Effector memory CD8-positive, alpha-beta T cell (primary cell): ENCODE measurements around the gene ATP6V0D1.
"Not testable (repeated sequence)": the region's sequence is repeated elsewhere in the genome, so short reads cannot be mapped to it uniquely, and the experiment has no call there.

Experiments
- ATAC-seq: fragments of 150-1000 bp; cut with Tn5 transposase; replicated peaks from 2 replicates; pipeline ENCODE4 v1.10.0; 2021; ENCODE audit warnings: mild to moderate bottlenecking, moderate library complexity
- DNase-seq, 3 experiments: peaks; one replicate each; pipeline ENCODE4 v3.0.0; 2021
- H3K27ac Mint-ChIP-seq, 2 donors: one replicate each; pipeline ENCODE4 v1.8.0; 2022; ENCODE audit warnings: mild to moderate bottlenecking in 2 of 2, mixed read lengths in 2 of 2, moderate library complexity in 2 of 2
- H3K27me3 Mint-ChIP-seq, 2 donors: one replicate each; pipeline ENCODE4 v1.8.0; 2022; ENCODE audit warnings: mixed read lengths in 2 of 2
- H3K36me3 Mint-ChIP-seq: one replicate; pipeline ENCODE4 v1.8.0; 2022; ENCODE audit warnings: mild to moderate bottlenecking, moderate library complexity, mixed read lengths; ENCODE audit not compliant: insufficient read depth
- H3K4me1 Mint-ChIP-seq, 2 donors: one replicate each; pipeline ENCODE4 v1.8.0; 2022; ENCODE audit warnings: low read depth in 2 of 2, mixed read lengths in 2 of 2
- H3K4me3 Mint-ChIP-seq, 2 donors: one replicate each; pipeline ENCODE4 v1.8.0; 2022; ENCODE audit warnings: mild to moderate bottlenecking in 2 of 2, mixed read lengths in 2 of 2, moderate library complexity in 2 of 2
- H3K9me3 Mint-ChIP-seq, 2 donors: one replicate each; pipeline ENCODE4 v1.8.0; 2022; ENCODE audit warnings: mixed read lengths in 2 of 2

ATP6V0D1 gene

DNA sequence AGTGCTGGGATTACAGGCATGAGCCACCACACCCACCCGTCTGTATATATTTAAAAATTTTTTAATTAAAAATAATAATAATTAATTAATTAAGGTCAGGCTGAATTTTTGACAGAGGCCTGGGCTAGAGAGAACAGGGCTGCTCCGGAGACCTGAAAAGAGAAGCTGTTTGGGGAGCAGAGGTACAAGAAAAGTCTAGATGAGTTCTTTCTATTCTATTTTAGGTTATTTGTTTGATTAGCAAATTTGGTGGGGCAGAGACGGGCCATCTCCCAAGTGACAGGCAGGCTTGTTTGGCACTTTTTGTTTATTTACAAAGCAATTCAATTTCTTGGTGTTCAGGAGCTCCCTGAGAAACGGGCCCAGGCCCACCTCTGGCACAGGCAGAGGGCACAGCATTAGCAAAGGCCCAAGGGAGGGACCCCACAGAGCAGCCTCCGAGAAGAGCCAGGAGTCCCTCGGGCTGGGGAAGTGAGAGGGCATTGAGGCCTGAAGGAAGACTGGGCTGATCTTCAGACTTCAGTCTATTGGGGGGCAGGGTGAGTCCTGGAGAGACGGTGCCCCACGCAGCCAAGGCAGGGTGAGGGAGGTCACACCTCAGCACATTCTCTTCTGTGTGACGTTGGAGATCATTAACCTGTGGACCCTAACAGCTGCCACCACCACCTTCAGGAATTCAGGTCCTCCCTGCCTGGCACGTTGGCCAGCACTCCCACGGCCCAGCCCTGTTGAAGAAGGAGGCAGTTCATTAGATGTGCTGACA is 36.9 kb upstream of the ATP6V0D1 start:
- no peaks in the 10 kb centered on the region for H3K27me3 Mint-ChIP-seq
- H3K36me3 Mint-ChIP-seq: peaks cover 6% of the 10 kb centered on the region
- H3K4me1 Mint-ChIP-seq: peaks cover 13 to 19% of the 10 kb centered on the region in 2 donors
- DNase-seq (no peak), ATAC-seq (no peak)
- peak overlapping the region in 1 of 2 donors; percentile 17 for H3K4me3 Mint-ChIP-seq
- peak overlapping the region in 1 of 2 donors; percentile 29 for H3K27ac Mint-ChIP-seq
- no peaks in the 10 kb centered on the region for H3K9me3 Mint-ChIP-seq

DNA sequence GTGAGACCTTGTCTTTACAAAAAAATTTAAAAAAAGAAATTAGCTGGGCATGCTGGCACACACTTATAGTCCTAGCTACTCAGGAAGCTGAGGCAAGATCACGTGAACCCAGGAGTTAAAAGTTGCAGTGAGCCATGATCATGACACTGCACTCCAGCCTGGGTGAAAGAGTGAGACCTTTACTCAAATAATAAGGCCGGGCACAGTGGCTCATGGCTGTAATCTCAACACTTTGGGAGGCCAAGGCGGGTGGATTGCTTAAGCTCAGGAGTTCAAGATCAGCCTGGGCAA is 36.1 kb upstream of the ATP6V0D1 start:
- no peaks in the 10 kb centered on the region for H3K27me3 Mint-ChIP-seq
- peaks cover 15 to 19% of the 10 kb centered on the region in 2 donors for H3K4me1 Mint-ChIP-seq
- no peak overlapping the region for H3K27ac Mint-ChIP-seq
- ATAC-seq (no peak), DNase-seq (no peak)
- H3K4me3 Mint-ChIP-seq: no peak overlapping the region
- peaks cover 6% of the 10 kb centered on the region for H3K36me3 Mint-ChIP-seq
- H3K9me3 Mint-ChIP-seq: no peaks in the 10 kb centered on the region

DNA sequence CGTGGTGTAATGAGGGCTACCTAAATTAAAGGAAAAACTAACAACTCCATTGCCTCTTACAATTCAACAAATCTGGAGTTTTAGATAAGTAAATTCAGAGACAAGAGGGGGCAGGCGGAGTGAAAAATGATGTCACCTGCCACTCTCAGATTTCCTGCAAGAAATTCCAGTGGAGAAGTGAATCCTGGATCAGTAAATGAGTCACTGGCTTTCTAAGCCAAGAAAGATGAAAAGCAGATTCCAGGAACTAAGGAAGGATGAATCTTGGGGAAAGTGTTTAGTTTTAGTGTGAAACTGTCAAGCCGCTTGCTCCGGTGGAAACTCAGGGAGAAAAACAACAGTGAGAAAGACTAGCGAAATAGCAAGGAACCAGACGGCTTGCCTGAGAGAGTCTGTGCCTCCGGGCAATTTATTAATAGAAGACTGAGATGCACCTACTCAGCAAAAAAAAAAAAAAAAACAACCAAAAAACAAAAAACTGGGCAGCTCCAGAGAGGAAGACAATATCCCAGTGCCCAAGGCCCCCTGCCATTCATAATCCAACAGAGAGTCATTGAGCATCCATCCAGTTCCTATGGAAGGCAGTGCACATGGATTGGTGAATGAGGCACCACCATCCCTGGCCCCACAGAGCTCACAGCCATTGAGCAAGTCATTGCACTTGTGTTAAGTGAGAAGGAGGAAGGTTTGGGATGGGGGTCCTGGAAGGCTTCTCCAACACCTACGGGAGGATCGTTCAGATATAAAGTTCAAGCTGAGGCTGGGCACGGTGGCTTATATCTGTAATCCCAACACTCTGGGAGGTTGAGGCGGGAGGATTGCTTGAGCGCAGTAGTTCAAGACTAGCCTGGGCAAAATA is 35.6 kb upstream of the ATP6V0D1 start:
- Mint-ChIP-seq H3K4me3 (no peak overlapping the region), H3K9me3 (no peaks in the 10 kb centered on the region), H3K4me1 (peaks cover 15 to 19% of the 10 kb centered on the region in 2 donors), H3K27ac (no peak overlapping the region), H3K36me3 (peaks cover 6% of the 10 kb centered on the region), H3K27me3 (no peaks in the 10 kb centered on the region)
- DNase-seq: no peak
- ATAC-seq: no peak

DNA sequence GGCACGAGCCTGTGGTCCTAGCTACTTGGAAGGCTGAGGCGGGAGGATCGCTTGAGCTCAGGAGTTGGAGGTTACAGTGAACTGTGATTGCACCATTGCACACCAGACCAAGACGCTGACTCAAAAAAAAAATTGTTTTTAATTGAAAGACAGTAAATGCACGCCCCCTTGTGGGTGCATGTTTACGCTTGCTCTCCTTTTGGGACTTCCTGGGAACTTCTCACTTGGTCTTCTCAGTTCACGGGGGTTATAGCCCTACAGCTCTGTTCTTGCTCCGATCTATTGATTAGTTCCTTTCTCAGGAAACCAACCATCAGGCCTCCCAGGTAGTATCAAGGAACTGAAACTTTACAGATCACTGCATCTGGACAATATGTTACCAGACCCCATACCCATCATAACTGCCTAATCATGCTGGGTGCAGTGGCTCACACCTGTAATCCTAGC is 33.4 kb upstream of the ATP6V0D1 start:
- Mint-ChIP-seq H3K27me3 (no peaks in the 10 kb centered on the region), H3K4me3 (no peak overlapping the region), H3K27ac (peak overlapping the region; percentile 74 to 79), H3K4me1 (peaks cover 6 to 9% of the 10 kb centered on the region in 2 donors), H3K36me3 (no peaks in the 10 kb centered on the region), H3K9me3 (no peaks in the 10 kb centered on the region)
- DNase-seq (peak; percentile 76 to 80 (median 77)), ATAC-seq (peak; percentile 88)

DNA sequence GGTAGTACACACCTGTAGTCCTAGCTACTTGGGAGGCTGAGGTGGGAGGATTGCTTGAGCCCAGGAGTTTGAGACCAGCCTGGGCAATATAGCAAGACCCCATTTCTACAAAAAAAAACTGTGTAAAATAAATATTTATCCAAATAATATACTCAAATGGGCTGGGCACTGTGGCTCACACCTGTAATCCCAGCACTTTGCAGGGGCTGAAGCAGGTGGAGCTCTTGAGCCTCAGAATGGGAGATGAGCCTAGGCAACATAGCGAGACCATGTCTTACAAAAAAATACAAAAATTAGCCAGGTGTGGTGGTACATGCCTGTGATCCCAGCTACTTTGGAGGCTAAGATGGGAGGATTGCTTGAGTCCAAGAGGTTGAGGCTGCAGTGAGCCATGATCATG is 32.9 kb upstream of the ATP6V0D1 start:
- not testable (repeated sequence) for H3K36me3 Mint-ChIP-seq, H3K4me3 Mint-ChIP-seq, H3K27me3 Mint-ChIP-seq, H3K27ac Mint-ChIP-seq, ATAC-seq, H3K9me3 Mint-ChIP-seq, DNase-seq
- H3K4me1 Mint-ChIP-seq: peaks cover 8 to 12% of the 10 kb centered on the region in 2 donors

DNA sequence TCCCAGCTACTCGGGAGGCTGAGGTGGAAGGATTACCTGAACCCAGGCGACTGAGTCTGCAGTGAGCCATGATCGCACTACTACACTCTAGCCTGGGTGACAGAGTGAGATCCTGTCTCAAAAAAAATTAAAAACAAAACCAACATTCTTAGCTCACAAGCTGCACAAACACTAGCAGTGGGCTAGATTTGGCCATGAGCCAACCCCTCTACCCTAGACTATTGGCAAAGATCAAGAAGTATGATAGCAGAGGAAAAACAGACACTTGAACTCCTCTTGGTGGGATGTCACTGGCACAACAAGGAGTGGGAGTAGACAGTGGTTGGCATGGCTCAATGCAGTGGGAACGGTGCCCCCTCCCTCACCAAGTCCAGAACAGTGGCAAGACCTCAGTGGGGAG is 28.1 kb upstream of the ATP6V0D1 start:
- no peaks in the 10 kb centered on the region for H3K36me3 Mint-ChIP-seq
- H3K27me3 Mint-ChIP-seq: no peaks in the 10 kb centered on the region
- peaks cover 29 to 32% of the 10 kb centered on the region in 2 donors for H3K4me1 Mint-ChIP-seq
- no peak overlapping the region for H3K4me3 Mint-ChIP-seq
- H3K9me3 Mint-ChIP-seq: no peaks in the 10 kb centered on the region
- DNase-seq (no peak), ATAC-seq (no peak)
- H3K27ac Mint-ChIP-seq: peak overlapping the region in 1 of 2 donors; percentile 46

DNA sequence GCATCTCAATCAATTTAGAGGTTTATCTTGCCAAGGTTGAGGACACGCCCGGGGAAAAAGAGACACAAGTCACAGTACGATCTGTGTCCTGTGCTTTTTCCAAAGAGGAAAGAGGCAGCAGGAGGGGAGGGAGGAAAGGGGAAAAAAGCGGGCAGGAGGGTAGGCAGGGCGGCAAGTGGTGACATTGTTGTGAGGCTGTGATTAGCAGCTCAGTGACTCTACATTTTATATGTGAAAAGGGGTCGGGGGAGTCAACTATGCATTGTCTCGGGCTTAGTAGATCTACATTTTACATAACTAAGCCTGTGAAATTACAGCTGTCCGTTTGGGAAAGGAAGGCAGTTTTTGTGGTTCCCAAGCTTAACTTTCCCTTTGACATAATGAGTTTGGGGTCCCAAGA is 25.5 kb upstream of the ATP6V0D1 start:
- no peak for ATAC-seq
- H3K27me3 Mint-ChIP-seq: no peaks in the 10 kb centered on the region
- DNase-seq: no peak
- H3K36me3 Mint-ChIP-seq: no peaks in the 10 kb centered on the region
- H3K27ac Mint-ChIP-seq: peak overlapping the region; percentile 90 to 91
- peaks cover 35 to 40% of the 10 kb centered on the region in 2 donors for H3K4me1 Mint-ChIP-seq
- H3K9me3 Mint-ChIP-seq: no peaks in the 10 kb centered on the region
- H3K4me3 Mint-ChIP-seq: peak overlapping the region in 1 of 2 donors; percentile 41

DNA sequence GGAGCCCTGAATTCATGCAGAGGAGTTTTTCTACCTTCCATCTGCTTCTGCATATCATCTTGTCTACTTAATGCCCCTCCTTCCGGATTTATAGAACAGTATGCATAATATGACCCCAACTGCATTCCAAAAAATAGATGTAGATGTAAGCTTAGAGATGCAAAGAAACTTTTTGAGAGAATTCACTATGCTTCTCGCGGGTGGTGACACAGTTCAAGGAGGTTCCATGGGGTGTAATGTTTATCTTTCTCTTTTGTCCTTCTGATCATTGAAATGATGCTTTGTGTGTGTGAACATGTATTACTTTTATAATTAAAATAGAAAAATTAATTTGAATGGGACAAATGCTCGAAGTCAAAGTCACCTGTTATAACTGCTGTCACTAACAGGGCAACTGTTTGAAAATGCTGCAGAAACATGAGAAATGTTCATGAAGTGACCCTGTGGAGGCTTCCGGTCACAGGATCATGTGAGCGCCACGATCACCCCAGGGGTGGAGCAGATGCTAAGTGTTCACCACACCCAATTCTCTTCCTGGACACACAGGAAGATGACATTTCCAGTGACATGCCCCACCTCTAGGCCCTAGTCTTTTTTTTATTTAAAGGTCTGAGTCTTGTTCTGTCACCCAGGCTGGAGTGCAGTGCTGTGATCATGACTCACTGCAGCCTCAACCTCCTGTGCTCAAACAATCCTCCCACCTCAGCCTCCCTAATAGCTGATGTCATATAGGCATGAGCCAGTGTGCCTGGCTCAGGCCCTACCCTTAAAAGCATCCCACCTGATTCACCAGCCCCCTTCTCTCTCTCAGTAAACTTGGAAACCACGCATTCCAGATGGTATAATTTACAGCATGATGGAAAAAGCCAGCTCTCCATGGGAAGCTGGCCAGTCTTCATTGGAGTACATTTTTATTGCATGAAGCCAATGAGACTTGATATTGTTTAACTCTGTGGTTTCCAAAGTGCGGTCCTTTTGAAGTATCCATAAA is 23.4 kb upstream of the ATP6V0D1 start:
- Mint-ChIP-seq H3K4me3 (peak overlapping the region; percentile 51 to 54), H3K4me1 (peaks cover 37 to 42% of the 10 kb centered on the region in 2 donors), H3K9me3 (no peaks in the 10 kb centered on the region), H3K27ac (peak overlapping the region; percentile 87 to 90), H3K27me3 (no peaks in the 10 kb centered on the region), H3K36me3 (no peaks in the 10 kb centered on the region)
- DNase-seq (peak in 1 of 3 experiments; percentile 29), ATAC-seq (peak; percentile 91)

DNA sequence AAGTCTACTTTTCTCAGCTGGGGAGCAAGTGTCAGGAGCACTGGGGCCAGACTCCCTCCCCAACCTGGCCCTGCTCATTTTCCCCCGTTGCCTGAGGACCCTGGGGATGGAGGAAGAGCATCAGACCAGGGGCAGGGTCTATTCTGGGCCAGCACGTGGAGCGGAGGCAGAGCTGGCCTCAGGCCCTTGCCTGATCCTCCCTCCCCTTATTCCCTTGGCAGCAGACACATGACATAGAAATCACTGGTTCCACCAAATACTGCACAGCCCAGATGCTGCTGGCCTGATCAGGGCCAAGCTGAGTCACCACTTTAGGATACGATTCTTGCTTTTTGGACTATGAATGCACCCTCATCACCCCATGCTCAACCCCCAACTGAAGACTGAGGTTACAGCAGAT is 18.1 kb upstream of the ATP6V0D1 start:
- Mint-ChIP-seq H3K27ac (peak overlapping the region in 1 of 2 donors; percentile 65), H3K4me3 (no peak overlapping the region), H3K4me1 (peaks cover 12 to 13% of the 10 kb centered on the region in 2 donors), H3K27me3 (no peaks in the 10 kb centered on the region), H3K9me3 (no peaks in the 10 kb centered on the region), H3K36me3 (no peaks in the 10 kb centered on the region)
- ATAC-seq: no peak
- DNase-seq: no peak

DNA sequence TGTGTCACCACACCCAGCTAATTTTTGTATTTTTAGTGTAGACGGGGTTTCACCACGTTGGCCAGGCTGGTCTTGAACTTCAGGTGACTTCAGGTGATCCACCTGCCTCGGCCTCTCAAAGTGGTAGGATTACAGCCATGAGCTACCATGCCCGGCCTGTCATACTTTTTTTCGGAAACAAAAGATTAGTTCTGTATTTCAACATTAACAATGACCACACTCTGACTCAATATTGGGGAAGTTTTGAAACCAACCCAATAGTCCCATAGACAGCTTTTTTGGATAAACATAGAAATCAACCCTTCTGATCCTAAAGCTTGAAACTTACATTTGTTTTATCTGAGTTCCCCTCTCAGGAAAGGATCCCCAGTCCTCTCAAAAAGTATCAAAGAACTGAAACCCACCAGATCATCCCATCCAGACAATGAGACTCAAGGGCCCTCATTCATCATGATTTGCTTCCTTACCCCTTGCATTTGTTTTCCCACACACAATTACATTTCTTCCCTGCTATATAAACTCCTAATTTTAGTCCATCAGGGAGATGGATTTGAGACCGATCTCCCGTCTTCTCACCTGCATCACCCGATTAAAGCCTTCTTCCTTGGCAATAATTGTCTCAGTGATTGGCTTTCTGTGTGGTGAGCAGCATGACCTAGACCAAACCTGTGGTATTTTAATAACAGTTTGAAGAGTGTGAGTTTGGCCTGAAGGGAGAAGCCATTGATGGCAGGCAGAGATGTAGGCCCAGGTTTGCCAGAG is 9.6 kb upstream of the ATP6V0D1 start:
- H3K9me3 Mint-ChIP-seq: no peaks in the 10 kb centered on the region
- ATAC-seq (no peak), DNase-seq (no peak)
- H3K27me3 Mint-ChIP-seq: no peaks in the 10 kb centered on the region
- H3K4me3 Mint-ChIP-seq: no peak overlapping the region
- peaks cover 24% of the 10 kb centered on the region for H3K36me3 Mint-ChIP-seq
- peaks cover 3% of the 10 kb centered on the region in 2 donors for H3K4me1 Mint-ChIP-seq
- H3K27ac Mint-ChIP-seq: peak overlapping the region; percentile 38 to 72

DNA sequence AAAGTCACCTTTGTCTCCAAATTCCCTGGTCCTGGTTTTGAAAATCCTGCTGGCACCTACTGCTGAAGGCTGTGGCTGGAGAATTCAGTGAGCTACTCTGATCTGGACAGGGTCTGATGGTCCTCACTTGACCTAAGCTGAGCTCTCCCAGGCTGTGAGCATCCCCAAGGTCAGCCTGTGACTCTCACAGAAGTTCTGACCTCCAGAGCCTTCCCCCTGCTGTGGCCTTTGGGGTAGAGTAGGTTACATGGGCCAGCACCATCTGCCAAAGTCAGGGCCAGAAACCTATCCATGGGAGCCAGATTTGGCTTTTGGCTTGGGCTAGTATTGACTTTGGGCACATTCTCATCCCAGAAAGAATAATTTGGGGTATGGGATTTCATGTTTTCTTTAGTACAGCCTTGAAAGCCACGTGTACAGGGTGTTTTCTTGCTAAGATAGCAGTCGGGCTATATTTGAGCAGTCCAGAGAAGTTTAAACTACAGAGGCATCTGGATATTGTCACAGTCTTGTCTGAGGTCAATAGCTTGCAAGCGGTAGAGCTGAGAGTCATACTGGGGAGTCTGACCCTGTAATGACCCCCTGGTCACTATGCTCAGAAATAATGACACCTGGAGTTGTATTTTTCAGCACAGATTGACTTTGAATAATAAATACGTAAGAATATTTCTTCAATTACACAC is 8.6 kb upstream of the ATP6V0D1 start:
- Mint-ChIP-seq H3K27ac (peak overlapping the region; percentile 38 to 72), H3K4me3 (no peak overlapping the region)
- no peak for DNase-seq

DNA sequence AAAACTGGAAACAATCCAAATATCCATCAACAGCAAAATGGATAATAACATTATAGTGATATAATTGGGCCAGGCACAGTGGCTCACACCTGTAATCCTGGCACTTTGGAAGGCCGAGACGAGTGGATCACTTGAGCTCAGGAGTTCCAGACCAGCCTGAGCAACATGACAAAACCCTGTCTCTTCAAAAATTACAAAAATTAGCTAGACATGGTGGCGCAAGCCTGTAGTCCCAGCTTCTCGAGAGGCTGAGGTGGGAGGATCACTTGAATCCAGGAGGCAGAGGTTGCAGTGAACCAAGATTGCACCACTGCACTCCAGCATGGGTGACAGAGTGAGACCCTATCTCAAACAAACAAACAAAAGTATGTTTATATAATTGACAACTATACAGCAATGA is 6.6 kb upstream of the ATP6V0D1 start:
- H3K9me3 Mint-ChIP-seq, H3K4me1 Mint-ChIP-seq, DNase-seq, ATAC-seq, H3K4me3 Mint-ChIP-seq, H3K27me3 Mint-ChIP-seq: not testable (repeated sequence)
- H3K27ac Mint-ChIP-seq: peak overlapping the region in 1 of 2 donors; percentile 80
- H3K36me3 Mint-ChIP-seq: peaks cover 29% of the 10 kb centered on the region

More for the DNA sequence above, 8.6 kb upstream of the ATP6V0D1 start:
- Mint-ChIP-seq H3K27me3 (no peaks in the 10 kb centered on the region), H3K4me1 (peaks cover 3% of the 10 kb centered on the region in 2 donors), H3K36me3 (peaks cover 32% of the 10 kb centered on the region), H3K9me3 (no peaks in the 10 kb centered on the region)
- no peak for ATAC-seq
